Common myeloid progenitor, CD34-positive (primary cell): ENCODE measurements around the gene AUTS2.

ENCODE experiments used
- CTCF ChIA-PET: fragments of 350-600 bp; sonication (Branson Sonifier 250); formaldehyde crosslinking; loops from one replicate; lab custom pipeline; 2021; ENCODE audit warnings: antibody characterized with exemption; lab: Charles Lee
- POLR2A ChIA-PET: fragments of 350-600 bp; sonication (Branson Sonifier 250); formaldehyde crosslinking; loops from one replicate; lab custom pipeline; 2021; ENCODE audit warnings: antibody characterized with exemption; lab: Charles Lee
- DNase-seq, 3 donors: peaks; one replicate each; pipeline versions ENCODE4 v3.0.0 to v3.0.0-alpha.2; 2013
- H3K27ac ChIP-seq, 2 experiments: 1 replicate in 1 of 2; 2 replicates in 1 of 2; pipeline ENCODE4 v1.7.0; 2013; ENCODE audit warnings: inconsistent platforms in 2 of 2, low read length in 2 of 2, mild to moderate bottlenecking in 2 of 2, low read depth in 1 of 2, moderate library complexity in 1 of 2; ENCODE audit not compliant: severe bottlenecking in 2 of 2, insufficient read depth in 1 of 2, poor library complexity in 1 of 2
- H3K27me3 ChIP-seq, 5 experiments: replicated peaks in 2 of 5; 1 replicate in 3 of 5; 2 replicates in 2 of 5; pipeline versions ENCODE4 v1.6.1 to v1.7.0; 2013; ENCODE audit warnings: low read length in 4 of 5, mild to moderate bottlenecking in 2 of 5, moderate library complexity in 2 of 5, inconsistent platforms in 1 of 5; ENCODE audit not compliant: insufficient read depth in 5 of 5, control insufficient read depth in 4 of 5
- H3K36me3 ChIP-seq, 4 experiments: 1 replicate in 2 of 4; 2 replicates in 2 of 4; pipeline versions ENCODE4 v1.6.1 to v1.7.0; 2013; ENCODE audit warnings: low read length in 3 of 4, control low read depth in 1 of 4, mild to moderate bottlenecking in 1 of 4; ENCODE audit not compliant: control insufficient read depth in 4 of 4, insufficient read depth in 4 of 4
- H3K4me1 ChIP-seq, 4 experiments: 1 replicate in 3 of 4; 2 replicates in 1 of 4; pipeline versions ENCODE4 v1.6.1 to v1.7.1; 2013; ENCODE audit warnings: low read length in 3 of 4, mild to moderate bottlenecking in 3 of 4, control low read depth in 1 of 4, inconsistent platforms in 1 of 4, moderate library complexity in 1 of 4; ENCODE audit not compliant: control insufficient read depth in 4 of 4, insufficient read depth in 4 of 4; ENCODE audit errors: control extremely low read depth in 1 of 4
- H3K4me3 ChIP-seq, 7 experiments: 1 replicate in 4 of 7; 2 replicates in 3 of 7; pipeline versions ENCODE4 v1.5.1 to v1.7.0; 2013; ENCODE audit warnings: mild to moderate bottlenecking in 7 of 7, low read length in 6 of 7, moderate library complexity in 6 of 7, inconsistent platforms in 2 of 7, low read depth in 2 of 7, control low read depth in 1 of 7; ENCODE audit not compliant: insufficient read depth in 4 of 7, control insufficient read depth in 1 of 7; ENCODE audit errors: extremely low read depth in 1 of 7
- H3K9me3 ChIP-seq, 5 experiments: 1 replicate in 4 of 5; 2 replicates in 1 of 5; pipeline versions ENCODE4 v1.6.1 to v1.7.1; 2013; ENCODE audit warnings: low read length in 4 of 5, mild to moderate bottlenecking in 2 of 5, inconsistent platforms in 1 of 5, low read depth in 1 of 5, moderate library complexity in 1 of 5; ENCODE audit not compliant: control insufficient read depth in 4 of 5, insufficient read depth in 2 of 5; ENCODE audit errors: control extremely low read depth in 1 of 5
- WGBS: methylation state at CpG from one replicate; pipeline ENCODE4 v1.1.5; 2013; ENCODE audit not compliant: insufficient coverage; 5-methylcytosine and 5-hydroxymethylcytosine counted together

The AUTS2 gene

DNA sequence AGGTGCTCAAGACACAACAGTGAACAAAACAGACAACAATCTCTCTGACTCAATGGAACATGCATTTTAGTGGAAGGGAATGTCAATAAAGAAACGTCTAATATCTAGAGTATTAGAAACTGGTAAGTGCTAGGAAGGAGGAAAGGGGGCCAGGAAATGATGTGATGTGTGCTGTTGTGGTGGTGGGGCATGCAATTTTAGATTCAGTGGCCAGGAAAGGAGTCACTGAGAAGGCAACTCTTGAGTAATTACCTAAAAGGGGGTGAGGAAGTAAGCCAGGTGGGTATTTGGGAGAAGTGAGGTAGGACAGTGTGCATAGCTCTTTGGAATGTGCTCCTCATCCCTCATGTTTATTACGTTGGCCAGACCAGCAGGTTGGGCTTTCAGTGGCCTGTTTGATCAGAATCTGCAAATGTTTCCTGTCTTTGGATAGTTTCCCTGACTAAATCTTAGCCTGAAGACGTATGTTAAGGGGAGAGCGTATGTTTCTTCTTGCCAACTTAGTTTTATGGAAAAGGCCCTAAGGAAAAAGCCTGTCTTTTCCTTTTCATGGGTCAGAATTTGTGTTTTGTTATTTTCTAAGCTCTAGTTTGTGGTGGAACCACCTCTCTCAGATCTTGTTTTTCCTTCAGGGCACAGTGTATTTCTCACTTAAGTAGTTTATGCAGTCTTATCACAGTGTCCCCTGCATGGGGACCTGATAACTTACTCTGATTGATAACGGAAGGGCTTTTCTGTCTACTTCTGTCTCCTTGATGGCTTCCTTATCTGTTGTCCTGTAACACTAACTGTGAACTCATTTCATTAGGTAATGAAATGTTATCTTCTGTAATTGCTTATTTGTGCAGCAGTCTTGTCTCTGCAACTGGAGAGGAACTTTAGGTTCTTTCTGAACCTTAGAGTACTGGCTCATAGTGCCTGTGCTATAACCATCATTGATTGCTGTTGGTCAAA is 203.7 kb downstream of the AUTS2 start:
- WGBS = 71% methylated on average over 4 of the region's 5 CpGs
- Histone ChIP-seq H3K4me3 (no peak overlapping the region), H3K4me1 (peaks cover 0 to 14% (median 2%) of the 10 kb centered on the region in 4 experiments), H3K9me3 (no peaks in the 10 kb centered on the region), H3K27ac (no peak overlapping the region), H3K27me3 (no peaks in the 10 kb centered on the region), H3K36me3 (no peaks in the 10 kb centered on the region)
- POLR2A ChIA-PET = no interaction called here
- CTCF ChIA-PET = no interaction called here
- peak in 1 of 3 donors; percentile 14 for DNase-seq

DNA sequence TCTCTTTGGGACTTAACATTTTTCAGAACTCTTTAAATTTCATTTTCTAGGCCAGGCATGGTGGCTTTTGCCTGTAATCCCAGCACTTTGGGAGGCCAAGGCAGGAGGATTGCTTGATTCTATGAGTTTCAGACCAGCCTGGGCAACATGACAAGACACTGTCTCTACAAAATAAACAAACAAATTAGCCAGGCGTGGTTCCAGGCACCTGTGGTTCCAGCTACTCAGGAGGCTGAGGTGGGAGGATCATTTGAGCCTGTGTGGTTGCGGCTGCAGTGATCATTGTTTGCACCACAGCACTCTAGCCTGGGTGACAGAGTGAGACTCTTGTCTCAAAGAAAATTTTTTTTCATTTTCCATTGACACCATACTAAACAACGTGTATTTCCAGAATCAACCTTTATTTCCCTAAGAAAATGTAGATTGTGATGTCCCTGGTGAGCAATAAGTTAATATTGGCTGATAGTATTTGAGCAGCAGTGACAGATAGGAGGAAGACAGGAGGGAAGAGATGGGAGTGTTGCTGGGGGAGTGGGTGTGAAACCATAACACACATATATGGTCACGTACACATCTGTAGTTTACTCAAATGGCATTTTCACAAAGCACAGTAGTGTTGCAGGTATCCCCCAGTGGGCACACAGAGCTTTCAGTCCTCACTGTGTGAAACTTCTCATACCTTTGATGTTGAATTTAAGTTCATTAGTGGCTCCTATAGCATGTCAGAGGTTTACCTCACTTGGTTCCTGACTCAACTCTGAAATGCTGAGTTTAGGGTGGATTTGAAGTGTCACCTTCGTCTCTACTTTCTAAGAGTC is 205.6 kb downstream of the AUTS2 start:
- Histone ChIP-seq H3K27ac (no peak overlapping the region), H3K4me3 (no peak overlapping the region), H3K4me1 (peaks cover 0 to 14% (median 2%) of the 10 kb centered on the region in 4 experiments), H3K27me3 (no peaks in the 10 kb centered on the region), H3K36me3 (no peaks in the 10 kb centered on the region), H3K9me3 (no peaks in the 10 kb centered on the region)
- POLR2A ChIA-PET = interaction anchor here (0.6 kb wide), 1 partner anchor 81 kb away, joined by 4 read pairs; no protein-coding TSS in a partner anchor
- CTCF ChIA-PET = interaction anchor here (0.6 kb wide), 1 partner anchor 109 kb away, joined by 3 read pairs; no protein-coding TSS in a partner anchor
- WGBS = no CpG with 5 or more reads among the region's 5 CpGs
- DNase-seq = no peak

GRCh38 chr7:69804962-69805361 is 206.7 kb downstream of the AUTS2 start:
- POLR2A ChIA-PET = no interaction called here

GRCh38 chr7:69808391-69808790 is 210.1 kb downstream of the AUTS2 start:
- H3K9me3 ChIP-seq = no peaks in the 10 kb centered on the region
- POLR2A ChIA-PET = no interaction called here
- WGBS = no CpG with 5 or more reads among the region's 1 CpG

More at GRCh38 chr7:69804962-69805361, 206.7 kb downstream of the AUTS2 start:
- no CpG with 5 or more reads among the region's 2 CpGs for WGBS
- H3K36me3 ChIP-seq = no peaks in the 10 kb centered on the region
- peaks cover 0 to 14% (median 2%) of the 10 kb centered on the region in 4 experiments for H3K4me1 ChIP-seq
- no peak overlapping the region for H3K4me3 ChIP-seq
- H3K9me3 ChIP-seq = no peaks in the 10 kb centered on the region
- CTCF ChIA-PET = no interaction called here
- no peak overlapping the region for H3K27ac ChIP-seq
- no peak for DNase-seq
- H3K27me3 ChIP-seq = no peaks in the 10 kb centered on the region

DNA sequence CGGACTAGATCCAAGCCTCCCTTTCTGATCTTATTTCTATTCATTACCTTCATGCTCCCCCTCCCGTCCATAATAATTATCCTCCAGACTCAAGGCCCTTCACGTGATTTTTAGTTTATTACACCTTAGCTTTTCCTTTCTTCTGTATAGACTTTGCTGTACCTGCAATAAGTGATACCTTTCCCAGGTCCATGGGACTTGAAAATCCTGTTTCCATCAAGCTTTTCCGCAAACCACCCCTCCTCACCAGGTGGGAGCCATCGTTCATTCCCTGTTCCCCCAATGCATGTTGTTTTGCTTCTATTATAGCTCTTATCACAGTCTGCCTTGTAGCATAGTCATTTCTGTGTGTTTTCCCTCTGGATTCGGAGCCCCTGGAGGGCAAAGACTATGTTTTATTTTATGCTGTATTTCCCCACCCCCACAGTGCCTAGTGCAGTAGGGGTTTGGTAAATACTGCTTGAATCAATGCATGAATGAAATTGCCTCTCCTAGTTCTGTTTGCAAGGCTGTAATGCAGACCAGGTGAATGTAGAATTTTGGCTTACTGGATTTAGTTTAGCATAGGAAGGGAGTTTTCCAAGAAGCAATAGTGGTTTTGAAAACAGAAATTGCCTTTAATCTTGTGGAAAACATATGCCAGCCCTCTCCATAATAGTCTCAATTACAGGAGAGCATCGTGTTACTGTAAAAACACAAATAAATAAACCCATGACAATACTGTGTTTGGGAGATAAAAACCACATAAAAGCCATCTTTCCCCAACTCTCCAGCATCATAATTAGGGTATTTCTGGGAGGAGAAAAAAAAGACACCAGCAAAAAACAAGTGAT is 213.4 kb downstream of the AUTS2 start:
- Histone ChIP-seq H3K27ac (no peak overlapping the region), H3K9me3 (no peaks in the 10 kb centered on the region), H3K36me3 (no peaks in the 10 kb centered on the region), H3K27me3 (no peaks in the 10 kb centered on the region), H3K4me1 (peaks cover 0 to 5% (median 1%) of the 10 kb centered on the region in 4 experiments), H3K4me3 (no peak overlapping the region)
- CTCF ChIA-PET = no interaction called here
- 97% methylated on average over 3 of the region's 7 CpGs for WGBS
- no peak for DNase-seq
- POLR2A ChIA-PET = no interaction called here

More at GRCh38 chr7:69808391-69808790, 210.1 kb downstream of the AUTS2 start:
- H3K4me3 ChIP-seq = no peak overlapping the region
- H3K36me3 ChIP-seq = no peaks in the 10 kb centered on the region
- no peak overlapping the region for H3K27ac ChIP-seq
- H3K27me3 ChIP-seq = no peaks in the 10 kb centered on the region
- no peak for DNase-seq
- CTCF ChIA-PET = no interaction called here
- H3K4me1 ChIP-seq = no peaks in the 10 kb centered on the region

DNA sequence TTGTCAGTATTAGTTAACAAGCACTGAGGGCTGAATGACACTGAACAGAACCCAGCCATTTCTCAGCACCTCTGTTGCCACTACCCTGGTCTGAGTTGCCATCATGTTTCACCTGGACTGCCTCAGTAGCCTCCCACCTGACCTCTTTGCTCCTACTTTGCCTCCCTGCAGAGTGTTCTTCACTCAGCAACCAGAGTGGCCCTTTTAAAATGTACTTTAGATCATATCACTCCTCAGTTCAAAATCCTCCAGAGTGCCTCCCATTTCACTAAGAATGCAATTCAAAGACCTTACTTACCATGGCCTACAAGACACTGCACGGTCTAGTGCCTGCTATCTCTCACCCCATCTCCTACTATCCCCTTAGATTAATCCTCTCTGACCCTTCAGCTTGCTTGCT is 214.5 kb downstream of the AUTS2 start:
- Histone ChIP-seq H3K4me3 (no peak overlapping the region), H3K9me3 (no peaks in the 10 kb centered on the region), H3K36me3 (no peaks in the 10 kb centered on the region), H3K27ac (no peak overlapping the region), H3K4me1 (peaks cover 0 to 5% (median 1%) of the 10 kb centered on the region in 4 experiments), H3K27me3 (no peaks in the 10 kb centered on the region)
- 100% methylated on average over 1 of the region's 1 CpG for WGBS
- ChIA-PET POLR2A (no interaction called here), CTCF (no interaction called here)
- no peak for DNase-seq
